HEK293 (cell line): ENCODE measurements around the gene ZC3H12C.

Source experiments
- SP2 ChIP-seq: fragments of 450-650 bp; formaldehyde crosslinking; IDR thresholded peaks from 2 replicates; pipeline ENCODE4 v1.5.1; 2016; ENCODE audit warnings: missing biosample characterization, missing genetic modification characterization
- ZNF133 ChIP-seq: fragments of 450-650 bp; formaldehyde crosslinking; IDR thresholded peaks from 2 replicates; pipeline ENCODE4 v1.5.1; 2016; ENCODE audit warnings: missing biosample characterization, missing genetic modification characterization
- ZNF155 ChIP-seq: fragments of 450-650 bp; formaldehyde crosslinking; IDR thresholded peaks from 2 replicates; pipeline ENCODE4 v1.5.1; 2016; ENCODE audit warnings: missing biosample characterization, missing genetic modification characterization
- ZNF2 ChIP-seq: fragments of 450-650 bp; formaldehyde crosslinking; IDR thresholded peaks from 2 replicates; pipeline ENCODE4 v1.5.1; 2016; ENCODE audit warnings: missing biosample characterization, missing genetic modification characterization
- ZNF433 ChIP-seq: fragments of 450-650 bp; formaldehyde crosslinking; IDR thresholded peaks from 2 replicates; pipeline ENCODE4 v1.5.1; 2016; ENCODE audit warnings: missing biosample characterization, missing genetic modification characterization, low read depth
- ZNF558 ChIP-seq: fragments of 450-650 bp; formaldehyde crosslinking; IDR thresholded peaks from 2 replicates; pipeline ENCODE4 v1.5.1; 2016; ENCODE audit warnings: missing biosample characterization, missing genetic modification characterization
- TF ChIP-seq, protein P1 (sequence below): fragments of 450-650 bp; formaldehyde crosslinking; IDR thresholded peaks from 2 replicates; pipeline ENCODE4 v1.5.1; 2016; ENCODE audit warnings: missing biosample characterization, missing genetic modification characterization

DNA sequence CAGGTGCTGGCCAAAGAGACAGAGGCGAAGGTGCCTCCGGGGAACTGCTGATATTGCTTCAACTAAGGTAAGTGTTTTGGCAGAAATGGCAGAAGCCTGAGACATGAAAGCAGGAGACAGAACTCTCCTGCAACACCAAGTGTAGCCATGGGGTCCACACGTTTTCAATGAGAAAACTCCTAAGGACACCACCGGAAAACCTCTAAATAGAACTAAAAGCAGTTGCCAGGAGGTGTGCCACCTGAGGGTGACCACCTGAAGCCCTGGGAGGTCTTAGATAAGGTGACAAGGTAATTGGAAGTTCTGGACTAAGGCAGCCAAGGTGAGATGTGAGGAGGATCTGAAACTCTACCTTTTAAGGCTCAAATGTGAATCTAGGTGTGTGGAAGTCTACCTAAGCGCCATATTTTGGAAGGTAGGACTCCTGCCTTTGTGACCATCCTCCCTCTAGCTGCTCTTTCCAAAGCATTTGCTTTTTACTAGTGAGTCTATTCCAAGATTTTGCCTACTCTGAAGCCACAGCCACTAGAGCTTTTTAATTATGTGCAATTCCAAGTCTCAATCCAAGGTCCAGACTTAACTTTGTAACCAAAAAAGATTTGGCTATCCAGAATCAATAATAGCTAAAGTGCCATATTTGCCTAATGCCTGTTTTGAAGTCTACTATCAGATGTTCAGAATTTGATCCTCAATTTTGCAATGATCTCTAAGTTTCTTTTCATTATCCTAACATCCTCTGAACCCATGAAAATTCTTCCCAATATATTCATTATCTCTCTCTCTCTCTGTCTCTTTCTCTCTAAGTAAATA is 4.5 kb upstream of the ZC3H12C start:
- TF ChIP-seq, protein P1, sequence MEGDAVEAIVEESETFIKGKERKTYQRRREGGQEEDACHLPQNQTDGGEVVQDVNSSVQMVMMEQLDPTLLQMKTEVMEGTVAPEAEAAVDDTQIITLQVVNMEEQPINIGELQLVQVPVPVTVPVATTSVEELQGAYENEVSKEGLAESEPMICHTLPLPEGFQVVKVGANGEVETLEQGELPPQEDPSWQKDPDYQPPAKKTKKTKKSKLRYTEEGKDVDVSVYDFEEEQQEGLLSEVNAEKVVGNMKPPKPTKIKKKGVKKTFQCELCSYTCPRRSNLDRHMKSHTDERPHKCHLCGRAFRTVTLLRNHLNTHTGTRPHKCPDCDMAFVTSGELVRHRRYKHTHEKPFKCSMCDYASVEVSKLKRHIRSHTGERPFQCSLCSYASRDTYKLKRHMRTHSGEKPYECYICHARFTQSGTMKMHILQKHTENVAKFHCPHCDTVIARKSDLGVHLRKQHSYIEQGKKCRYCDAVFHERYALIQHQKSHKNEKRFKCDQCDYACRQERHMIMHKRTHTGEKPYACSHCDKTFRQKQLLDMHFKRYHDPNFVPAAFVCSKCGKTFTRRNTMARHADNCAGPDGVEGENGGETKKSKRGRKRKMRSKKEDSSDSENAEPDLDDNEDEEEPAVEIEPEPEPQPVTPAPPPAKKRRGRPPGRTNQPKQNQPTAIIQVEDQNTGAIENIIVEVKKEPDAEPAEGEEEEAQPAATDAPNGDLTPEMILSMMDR (tag by site-specific recombination): no peak
- TF ChIP-seq ZNF133 (tag by site-specific recombination) (no peak), ZNF558 (tag by site-specific recombination) (no peak), SP2 (tag by site-specific recombination) (no peak), ZNF2 (no peak), ZNF155 (no peak), ZNF433 (no peak)
